Left lung (tissue), 10 donors: ENCODE results near the gene COL9A1. TPM values are rescaled to one million over a fixed set of nuclear protein-coding genes. Genes with fewer than 3 reads are reported as not detected.

Experiments used
- ATAC-seq: fragments of 200-7000 bp; cut with Tn5 transposase; one replicate; pipeline ENCODE4 v1.9.1; 2020; ENCODE audit warnings: moderate library complexity
- DNase-seq, 4 donors: peaks; one replicate each; pipeline ENCODE4 v3.0.0-alpha.2; 2013 to 2020
- H3K27ac ChIP-seq, 2 donors: fragments of 200-600 bp; sonication (generic) in 1 of 2; one replicate each; pipeline versions ENCODE4 v1.5.0 to v1.8.0; 2020 to 2021
- H3K27me3 ChIP-seq, 2 donors: fragments of 200-600 bp; sonication (generic) in 1 of 2; one replicate each; pipeline versions ENCODE4 v1.5.0 to v1.8.0; 2020 to 2021
- H3K36me3 ChIP-seq, 2 donors: fragments of 200-600 bp; sonication (generic) in 1 of 2; one replicate each; pipeline versions ENCODE4 v1.5.0 to v1.8.0; 2020 to 2021
- H3K4me1 ChIP-seq, 2 donors: fragments of 200-600 bp; one replicate each; pipeline ENCODE4 v1.8.0; 2021
- H3K4me3 ChIP-seq, 2 donors: fragments of 200-600 bp; sonication (generic) in 1 of 2; one replicate each; pipeline versions ENCODE4 v1.5.0 to v1.8.0; 2020 to 2021; ENCODE audit warnings: mild to moderate bottlenecking in 1 of 2
- H3K9me3 ChIP-seq, 2 donors: fragments of 200-600 bp; sonication (generic) in 1 of 2; one replicate each; pipeline versions ENCODE4 v1.5.0 to v1.8.0; 2020 to 2021
- intact Hi-C, 2 donors: fragments of 100-400 bp; cut with DNase I; formaldehyde crosslinking; loops; one replicate each; pipeline versions ENCODE4 v1.11.2 to v1.14.2; 2022
- polyA plus RNA-seq, 6 donors: library from polyadenylated mRNA; unstranded; fragments of 120-200 nt; gene quantifications; one replicate each; pipeline ENCODE4 v1.2.1, GENCODE V29; 2013; ENCODE audit not compliant: insufficient read length in 6 of 6
- total RNA-seq, 2 donors: library from RNA; stranded (reverse); fragmentation: NEBNext Ultra II Directional; extraction: Animal tissue kit (Norgen Biotek cat#: 25700); gene quantifications; one replicate each; pipeline ENCODE4 v1.2.1, GENCODE V29; 2021
- TF ChIP-seq, protein P1 (sequence below), 2 donors: fragments of 200-600 bp; sonication (generic) in 1 of 2; IDR thresholded peaks; one replicate each; pipeline versions ENCODE4 v1.5.0 to v1.8.0; 2021; ENCODE audit warnings: antibody characterized with exemption in 2 of 2
- donor health status: DM: no; HTN: yes; CAD: no.
- donor health status: DM: no; HTN: no; CAD: no.

The COL9A1 gene
- total and polyA plus RNA-seq, 8 donors = 1.0 to 2.1 (median 1.5) TPM; not detected in 2

DNA sequence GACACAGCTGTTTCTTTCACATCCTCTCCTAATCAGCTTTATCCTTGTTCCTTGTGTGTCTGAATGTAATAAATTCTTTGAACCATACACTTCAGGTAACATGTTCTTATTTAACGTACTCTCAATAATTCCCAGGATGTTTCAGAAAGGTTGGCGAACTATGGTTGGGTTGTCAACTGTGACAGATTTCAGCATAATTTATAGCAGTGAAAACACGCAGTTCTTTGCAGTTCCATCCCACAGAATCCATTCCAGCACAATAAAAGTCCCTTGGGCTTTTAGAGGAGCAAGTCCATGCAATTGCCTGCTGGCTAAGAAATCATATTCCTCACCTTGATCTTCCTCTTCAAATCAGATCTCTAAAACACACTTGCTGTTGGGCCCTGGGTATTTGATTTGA, 119.3 kb downstream of the COL9A1 start:
- Histone ChIP-seq H3K27me3 (no peaks in the 10 kb centered on the region), H3K4me3 (no peak overlapping the region), H3K27ac (no peak overlapping the region), H3K36me3 (no peaks in the 10 kb centered on the region), H3K4me1 (no peaks in the 10 kb centered on the region), H3K9me3 (no peaks in the 10 kb centered on the region)
- intact Hi-C loops = no loop called here
- ATAC-seq (no peak), DNase-seq (no peak)
- TF ChIP-seq, protein P1, sequence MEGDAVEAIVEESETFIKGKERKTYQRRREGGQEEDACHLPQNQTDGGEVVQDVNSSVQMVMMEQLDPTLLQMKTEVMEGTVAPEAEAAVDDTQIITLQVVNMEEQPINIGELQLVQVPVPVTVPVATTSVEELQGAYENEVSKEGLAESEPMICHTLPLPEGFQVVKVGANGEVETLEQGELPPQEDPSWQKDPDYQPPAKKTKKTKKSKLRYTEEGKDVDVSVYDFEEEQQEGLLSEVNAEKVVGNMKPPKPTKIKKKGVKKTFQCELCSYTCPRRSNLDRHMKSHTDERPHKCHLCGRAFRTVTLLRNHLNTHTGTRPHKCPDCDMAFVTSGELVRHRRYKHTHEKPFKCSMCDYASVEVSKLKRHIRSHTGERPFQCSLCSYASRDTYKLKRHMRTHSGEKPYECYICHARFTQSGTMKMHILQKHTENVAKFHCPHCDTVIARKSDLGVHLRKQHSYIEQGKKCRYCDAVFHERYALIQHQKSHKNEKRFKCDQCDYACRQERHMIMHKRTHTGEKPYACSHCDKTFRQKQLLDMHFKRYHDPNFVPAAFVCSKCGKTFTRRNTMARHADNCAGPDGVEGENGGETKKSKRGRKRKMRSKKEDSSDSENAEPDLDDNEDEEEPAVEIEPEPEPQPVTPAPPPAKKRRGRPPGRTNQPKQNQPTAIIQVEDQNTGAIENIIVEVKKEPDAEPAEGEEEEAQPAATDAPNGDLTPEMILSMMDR (IDR thresholded peaks at IDR 0.05) = no peak

DNA sequence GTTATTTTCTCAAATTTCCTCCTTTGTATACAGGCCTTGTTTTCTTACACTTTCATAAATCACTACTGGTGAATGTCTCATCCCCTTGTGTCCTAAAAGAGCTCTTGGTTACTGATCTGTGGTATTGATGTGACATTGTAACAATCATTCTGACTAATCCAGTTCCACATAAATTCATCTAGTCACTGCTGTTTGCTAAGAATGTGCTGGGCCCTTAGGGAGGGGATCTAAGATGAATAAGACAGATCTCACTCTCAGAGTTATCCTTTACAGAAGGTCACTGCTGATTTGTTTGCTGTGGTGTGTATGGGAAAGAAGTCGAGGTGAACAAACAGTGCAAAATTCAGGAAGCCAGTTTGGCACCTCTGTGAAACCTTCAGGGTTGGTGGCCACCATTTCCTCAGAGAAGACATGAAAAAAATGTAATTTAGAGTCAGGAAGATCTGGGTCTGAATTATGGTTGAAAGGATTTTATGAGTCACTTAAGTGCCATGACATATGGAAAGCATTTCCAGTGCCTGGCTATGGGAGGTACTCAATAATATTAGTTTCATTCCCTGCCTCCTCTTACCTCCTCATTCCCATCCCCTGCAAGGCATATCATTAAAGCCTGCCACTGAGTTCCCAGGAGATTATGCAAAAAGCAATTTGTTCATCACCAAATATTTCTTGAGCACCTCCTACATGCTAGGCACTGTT, 121.8 kb downstream of the COL9A1 start:
- no peak for ATAC-seq
- Histone ChIP-seq H3K4me1 (no peaks in the 10 kb centered on the region), H3K4me3 (no peak overlapping the region), H3K36me3 (no peaks in the 10 kb centered on the region), H3K27me3 (no peaks in the 10 kb centered on the region), H3K27ac (no peak overlapping the region), H3K9me3 (no peaks in the 10 kb centered on the region)
- intact Hi-C loops = no loop called here
- DNase-seq = no peak
- TF ChIP-seq, protein P1 (IDR thresholded peaks at IDR 0.05) = no peak

- Histone ChIP-seq H3K4me3 (no peak overlapping the region), H3K9me3 (no peaks in the 10 kb centered on the region), H3K4me1 (no peaks in the 10 kb centered on the region), H3K27me3 (no peaks in the 10 kb centered on the region), H3K27ac (no peak overlapping the region), H3K36me3 (no peaks in the 10 kb centered on the region)
- no peak for ATAC-seq
- intact Hi-C loops = no loop called here
- TF ChIP-seq, protein P1 (IDR thresholded peaks at IDR 0.05) = no peak
- DNase-seq = no peak
Observed at GRCh38 chr6:70180183-70180900, 122.5 kb downstream of the COL9A1 start.

GRCh38 chr6:70176842-70177550, 125.9 kb downstream of the COL9A1 start:
- no peak for DNase-seq
- H3K9me3 ChIP-seq = no peaks in the 10 kb centered on the region
- no peak overlapping the region for H3K27ac ChIP-seq
- H3K27me3 ChIP-seq = no peaks in the 10 kb centered on the region
- intact Hi-C loops = no loop called here
- no peaks in the 10 kb centered on the region for H3K36me3 ChIP-seq
- H3K4me3 ChIP-seq = no peak overlapping the region
- ATAC-seq = no peak
- TF ChIP-seq, protein P1 (IDR thresholded peaks at IDR 0.05) = no peak
- no peaks in the 10 kb centered on the region for H3K4me1 ChIP-seq

GRCh38 chr6:70175770-70176169, 127.1 kb downstream of the COL9A1 start:
- Histone ChIP-seq H3K4me1 (no peaks in the 10 kb centered on the region), H3K27ac (no peak overlapping the region), H3K27me3 (no peaks in the 10 kb centered on the region), H3K9me3 (no peaks in the 10 kb centered on the region), H3K36me3 (no peaks in the 10 kb centered on the region), H3K4me3 (no peak overlapping the region)
- intact Hi-C loops = no loop called here
- TF ChIP-seq, protein P1 (IDR thresholded peaks at IDR 0.05) = no peak
- no peak for ATAC-seq
- DNase-seq = no peak
